ENCODE data around the gene WWC2. TPM values are rescaled to one million over a fixed set of nuclear protein-coding genes. Genes with fewer than 3 reads are reported as not detected.

Gene WWC2
- total RNA-seq, 6 donors from 2014 or later, result 87.0 to 179 (median 121) TPM

DNA sequence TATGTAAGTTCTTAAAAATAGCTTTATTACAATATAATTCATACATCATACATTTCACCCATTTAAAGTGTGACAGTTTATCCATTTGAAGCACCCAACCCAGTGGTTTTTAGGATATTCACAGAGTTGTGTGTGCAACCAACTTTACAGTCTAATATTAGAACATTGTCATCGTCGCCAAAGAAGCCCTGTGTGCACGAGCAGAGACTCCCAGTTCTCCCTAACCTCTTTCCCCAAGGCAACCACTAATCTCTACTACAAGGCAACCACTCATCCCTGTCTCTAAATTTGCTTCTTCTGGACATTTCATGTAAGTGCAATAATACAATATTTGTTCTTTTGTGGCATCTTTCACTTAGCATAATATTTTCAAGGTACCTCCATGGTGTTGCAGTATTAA, 173.3 kb downstream of the WWC2 start:
- 87 to 91% methylated on average over 3 of the region's 3 CpGs for WGBS, 2 donors
- DNase-seq (no peak), ATAC-seq (ENCODE audit: low FRiP score in 2 of 2) (no peak)
- Histone ChIP-seq H3K9me3 (peaks cover 12 to 20% (median 16%) of the 10 kb centered on the region in 4 donors), H3K27me3 (no peaks in the 10 kb centered on the region), H3K27ac (no peak overlapping the region), H3K4me3 (no peak overlapping the region), H3K4me1 (no peaks in the 10 kb centered on the region), H3K36me3 (peaks cover 5 to 74% (median 32%) of the 10 kb centered on the region in 4 donors)
- TF ChIP-seq POLR2AphosphoS5 (IDR thresholded peaks at IDR 0.05), result no peak
- TF ChIP-seq POLR2A (IDR thresholded peaks at IDR 0.05), result no peak
- TF ChIP-seq EP300 (IDR thresholded peaks at IDR 0.05), result no peak
- TF ChIP-seq CTCF (IDR thresholded peaks at IDR 0.05), result no peak

GRCh38 chr4:183276106-183276505, 177.0 kb downstream of the WWC2 start:
- peaks cover 12 to 20% (median 16%) of the 10 kb centered on the region in 4 donors for H3K9me3 ChIP-seq
- ATAC-seq (ENCODE audit: low FRiP score in 2 of 2), result no peak
- 2 to 97% methylated on average over 1 of the region's 1 CpG for WGBS, 2 donors
- TF ChIP-seq POLR2A (IDR thresholded peaks at IDR 0.05), result no peak
- TF ChIP-seq EP300 (IDR thresholded peaks at IDR 0.05), result no peak
- TF ChIP-seq POLR2AphosphoS5 (IDR thresholded peaks at IDR 0.05), result no peak
- no peak for TF ChIP-seq CTCF (IDR thresholded peaks at IDR 0.05)
- no peaks in the 10 kb centered on the region for H3K4me1 ChIP-seq
- DNase-seq, result no peak
- no peak overlapping the region for H3K27ac ChIP-seq
- peaks cover 5 to 47% (median 19%) of the 10 kb centered on the region in 4 donors for H3K36me3 ChIP-seq
- no peak overlapping the region for H3K4me3 ChIP-seq
- H3K27me3 ChIP-seq, result no peaks in the 10 kb centered on the region

DNA sequence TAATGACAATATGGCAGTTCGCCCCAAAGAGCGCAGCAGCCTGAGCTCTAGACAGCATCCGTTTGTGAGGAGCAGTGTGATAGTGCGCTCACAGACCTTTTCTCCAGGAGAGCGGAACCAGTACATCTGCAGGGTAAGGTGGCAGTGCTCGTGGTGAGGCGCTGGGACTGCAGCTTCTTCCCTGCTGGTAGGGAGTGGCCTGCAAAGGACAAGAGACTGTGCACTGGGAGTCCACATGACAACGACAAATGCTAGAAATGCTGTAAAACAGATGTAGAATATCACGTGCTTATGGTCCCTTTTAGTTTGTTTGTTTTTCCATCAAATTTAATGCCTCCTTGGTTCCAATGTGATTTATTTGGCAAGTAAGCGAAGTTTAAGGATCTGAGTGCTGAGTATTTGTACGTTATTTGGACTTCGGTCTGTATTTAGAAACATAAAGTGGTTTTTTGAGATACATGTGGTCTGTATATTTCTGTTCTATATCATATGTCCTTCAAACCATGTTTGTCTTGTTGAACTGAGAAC, 185.3 kb downstream of the WWC2 start:
- Histone ChIP-seq H3K27me3 (no peaks in the 10 kb centered on the region), H3K36me3 (peaks cover 3 to 80% (median 21%) of the 10 kb centered on the region in 4 donors), H3K9me3 (no peaks in the 10 kb centered on the region), H3K4me1 (no peaks in the 10 kb centered on the region), H3K4me3 (no peak overlapping the region), H3K27ac (no peak overlapping the region)
- 85 to 89% methylated on average over 12 of the region's 12 CpGs for WGBS, 2 donors
- TF ChIP-seq POLR2AphosphoS5 (IDR thresholded peaks at IDR 0.05) (no peak), POLR2A (IDR thresholded peaks at IDR 0.05) (no peak), EP300 (IDR thresholded peaks at IDR 0.05) (no peak), CTCF (IDR thresholded peaks at IDR 0.05) (no peak)
- no peak for DNase-seq
- ATAC-seq (ENCODE audit: low FRiP score in 2 of 2), result no peak

- Histone ChIP-seq H3K4me1 (no peaks in the 10 kb centered on the region), H3K36me3 (peaks cover 3 to 86% (median 24%) of the 10 kb centered on the region in 4 donors), H3K27me3 (no peaks in the 10 kb centered on the region), H3K9me3 (no peaks in the 10 kb centered on the region), H3K4me3 (no peak overlapping the region), H3K27ac (no peak overlapping the region)
- TF ChIP-seq POLR2A (IDR thresholded peaks at IDR 0.05), result no peak
- TF ChIP-seq CTCF (IDR thresholded peaks at IDR 0.05), result no peak
- no peak for TF ChIP-seq POLR2AphosphoS5 (IDR thresholded peaks at IDR 0.05)
- no peak for TF ChIP-seq EP300 (IDR thresholded peaks at IDR 0.05)
- DNase-seq, result no peak
- no peak for ATAC-seq (ENCODE audit: low FRiP score in 2 of 2)
- WGBS, 2 donors, result 80% methylated on average over 4 of the region's 4 CpGs
These were observed 185.9 kb downstream of the WWC2 start for GRCh38 chr4:183284965-183285364.

- TF ChIP-seq CTCF (IDR thresholded peaks at IDR 0.05) (no peak), EP300 (IDR thresholded peaks at IDR 0.05) (no peak), POLR2AphosphoS5 (IDR thresholded peaks at IDR 0.05) (no peak), POLR2A (IDR thresholded peaks at IDR 0.05) (no peak)
- H3K27me3 ChIP-seq, result no peaks in the 10 kb centered on the region
- no peaks in the 10 kb centered on the region for H3K4me1 ChIP-seq
- no peaks in the 10 kb centered on the region for H3K9me3 ChIP-seq
- peaks cover 3 to 88% (median 26%) of the 10 kb centered on the region in 4 donors for H3K36me3 ChIP-seq
- ATAC-seq (ENCODE audit: low FRiP score in 2 of 2) (peak in 1 of 2 donors; percentile 8), DNase-seq (no peak)
- H3K27ac ChIP-seq, result no peak overlapping the region
- H3K4me3 ChIP-seq, result no peak overlapping the region
- 91 to 95% methylated on average over 7 of the region's 7 CpGs for WGBS, 2 donors
These were observed 186.8 kb downstream of the WWC2 start for GRCh38 chr4:183285886-183286285.
